Cerebellar cortex (tissue), 1 donor: ENCODE measurements around the gene CREG2.

Experiments used
- DNase-seq: peaks from one replicate; pipeline ENCODE4 v3.0.0-alpha.2; 2015; ENCODE audit warnings: low spot score

Gene CREG2

GRCh38 chr2:101387151-101387834, at the start of gene CREG2:
Gene CREG2 (minus strand): TSS chr2:101387503. CDS start chr2:101387457, 46 bp downstream.
- peak; percentile 3 for DNase-seq

GRCh38 chr2:101435001-101435862, 47.9 kb upstream of the CREG2 start:
- no peak for DNase-seq

GRCh38 chr2:101433465-101433864, 46.2 kb upstream of the CREG2 start:
- DNase-seq = no peak

- no peak for DNase-seq
Measured at GRCh38 chr2:101432411-101433181, 45.3 kb upstream of the CREG2 start.

- no peak for DNase-seq
Measured at GRCh38 chr2:101431486-101431885, 44.2 kb upstream of the CREG2 start.

- no peak for DNase-seq
Measured at GRCh38 chr2:101430156-101430555, 42.9 kb upstream of the CREG2 start.

- DNase-seq = no peak
Measured at GRCh38 chr2:101429453-101429852, 42.1 kb upstream of the CREG2 start.

- DNase-seq = no peak
Measured at GRCh38 chr2:101428422-101429176, 41.3 kb upstream of the CREG2 start.

- DNase-seq = no peak
Measured at GRCh38 chr2:101427743-101428142, 40.4 kb upstream of the CREG2 start.

GRCh38 chr2:101427240-101427639, 39.9 kb upstream of the CREG2 start:
- no peak for DNase-seq

- no peak for DNase-seq
Measured at GRCh38 chr2:101426822-101427221, 39.5 kb upstream of the CREG2 start.

- no peak for DNase-seq
Measured at GRCh38 chr2:101420623-101421022, 33.3 kb upstream of the CREG2 start.

- peak; percentile 40 for DNase-seq
Measured at GRCh38 chr2:101419096-101419663, 31.9 kb upstream of the CREG2 start.

GRCh38 chr2:101418460-101419095, 31.3 kb upstream of the CREG2 start:
- no peak for DNase-seq

- no peak for DNase-seq
Measured at GRCh38 chr2:101416609-101417008, 29.3 kb upstream of the CREG2 start.

- no peak for DNase-seq
Measured at GRCh38 chr2:101415884-101416283, 28.6 kb upstream of the CREG2 start.

GRCh38 chr2:101415220-101415619, 27.9 kb upstream of the CREG2 start:
- DNase-seq = no peak

GRCh38 chr2:101412092-101412694, 24.9 kb upstream of the CREG2 start:
- no peak for DNase-seq

GRCh38 chr2:101410746-101411145, 23.4 kb upstream of the CREG2 start:
- no peak for DNase-seq

GRCh38 chr2:101410114-101410513, 22.8 kb upstream of the CREG2 start:
- DNase-seq = no peak

GRCh38 chr2:101409699-101410098, 22.4 kb upstream of the CREG2 start:
- no peak for DNase-seq
